Choroid plexus epithelial cell (primary cell): Measurements from ENCODE around the gene PLEKHB1.

Experiments used
- DNase-seq: peaks from one replicate; pipeline ENCODE4 v3.0.0-alpha.2; 2010; ENCODE audit warnings: low read depth
- H3K4me3 ChIP-seq: 2 replicates; pipeline ENCODE4 v1.5.1; 2011; ENCODE audit warnings: low read depth, mild to moderate bottlenecking, control low read depth, low read length, moderate library complexity
- TF ChIP-seq, protein P1 (sequence below): conservative IDR thresholded peaks from 2 replicates; pipeline ENCODE4 v1.5.1; 2011; ENCODE audit warnings: low read depth, mild to moderate bottlenecking, control low read depth, inconsistent platforms, low read length, moderate library complexity

PLEKHB1 gene

GRCh38 chr11:73660497-73661034 is 14.2 kb downstream of the PLEKHB1 start:
- DNase-seq: no peak
- TF ChIP-seq, protein P1, sequence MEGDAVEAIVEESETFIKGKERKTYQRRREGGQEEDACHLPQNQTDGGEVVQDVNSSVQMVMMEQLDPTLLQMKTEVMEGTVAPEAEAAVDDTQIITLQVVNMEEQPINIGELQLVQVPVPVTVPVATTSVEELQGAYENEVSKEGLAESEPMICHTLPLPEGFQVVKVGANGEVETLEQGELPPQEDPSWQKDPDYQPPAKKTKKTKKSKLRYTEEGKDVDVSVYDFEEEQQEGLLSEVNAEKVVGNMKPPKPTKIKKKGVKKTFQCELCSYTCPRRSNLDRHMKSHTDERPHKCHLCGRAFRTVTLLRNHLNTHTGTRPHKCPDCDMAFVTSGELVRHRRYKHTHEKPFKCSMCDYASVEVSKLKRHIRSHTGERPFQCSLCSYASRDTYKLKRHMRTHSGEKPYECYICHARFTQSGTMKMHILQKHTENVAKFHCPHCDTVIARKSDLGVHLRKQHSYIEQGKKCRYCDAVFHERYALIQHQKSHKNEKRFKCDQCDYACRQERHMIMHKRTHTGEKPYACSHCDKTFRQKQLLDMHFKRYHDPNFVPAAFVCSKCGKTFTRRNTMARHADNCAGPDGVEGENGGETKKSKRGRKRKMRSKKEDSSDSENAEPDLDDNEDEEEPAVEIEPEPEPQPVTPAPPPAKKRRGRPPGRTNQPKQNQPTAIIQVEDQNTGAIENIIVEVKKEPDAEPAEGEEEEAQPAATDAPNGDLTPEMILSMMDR: no peak
- H3K4me3 ChIP-seq: peak overlapping the region; percentile 49

DNA sequence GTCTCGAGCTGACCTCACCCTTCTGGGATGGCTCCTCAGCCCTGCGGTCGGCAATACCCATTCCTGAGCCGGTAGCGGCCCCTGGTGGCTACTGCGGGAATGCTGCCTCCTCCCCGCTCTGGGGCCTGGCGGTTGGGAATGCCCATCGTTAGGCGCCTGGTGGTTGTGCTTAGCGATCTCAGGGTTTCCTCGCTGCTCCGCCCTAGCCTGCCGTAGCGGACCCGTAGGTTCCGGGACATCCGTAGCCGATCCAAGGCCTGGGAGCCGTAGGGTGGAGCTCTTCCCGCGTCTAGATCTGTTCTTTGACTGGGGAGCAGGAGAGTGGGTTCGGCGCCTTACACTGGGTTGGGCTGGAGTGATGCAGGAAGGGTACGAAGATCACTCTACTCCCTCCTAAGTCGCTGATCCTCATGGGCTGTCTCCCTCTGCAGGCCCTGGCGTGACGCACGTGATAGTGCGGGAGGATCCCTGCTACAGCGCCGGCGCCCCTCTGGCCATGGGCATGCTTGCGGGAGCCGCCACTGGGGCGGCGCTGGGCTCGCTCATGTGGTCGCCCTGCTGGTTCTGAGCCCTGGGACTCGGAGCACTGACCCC is 14.8 kb downstream of the PLEKHB1 start:
- TF ChIP-seq, protein P1: peak; percentile 97
- DNase-seq: peak; percentile 87
- peak overlapping the region; percentile 49 for H3K4me3 ChIP-seq

DNA sequence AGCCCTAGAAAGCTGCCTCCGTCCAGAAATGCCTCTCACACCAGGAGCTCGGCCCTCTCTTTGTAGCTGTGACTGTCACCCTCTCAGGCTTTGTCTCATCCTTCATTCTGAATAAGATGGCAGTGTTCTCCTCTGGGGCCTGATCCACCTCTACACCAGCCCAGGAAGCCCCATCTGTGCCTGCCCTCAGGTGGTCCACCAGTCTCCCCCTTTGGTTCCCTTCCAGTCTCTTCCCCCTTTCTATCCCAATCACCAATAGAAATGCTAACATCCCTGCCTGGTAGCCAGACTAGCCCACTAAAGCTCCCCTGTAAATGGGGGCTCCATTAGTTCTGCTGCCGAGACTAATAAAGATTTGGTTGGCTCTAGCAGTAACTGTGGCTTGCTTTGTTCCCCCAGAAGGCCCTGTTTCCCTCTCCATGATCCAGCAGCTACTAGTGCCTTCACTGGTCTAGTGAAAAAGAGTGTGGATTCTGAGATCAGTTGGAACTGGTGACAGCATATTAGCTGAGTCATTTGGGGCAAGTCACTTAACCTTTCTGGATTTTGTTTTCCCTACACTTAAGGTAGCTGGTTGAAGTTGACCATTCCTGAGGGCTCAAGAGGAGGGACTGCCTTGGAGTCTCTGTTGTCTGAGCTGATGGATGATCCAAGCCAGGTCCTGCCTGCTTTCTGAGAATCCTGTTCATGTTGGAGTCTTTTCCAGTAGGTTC is 16.2 kb downstream of the PLEKHB1 start:
- no peak for DNase-seq
- H3K4me3 ChIP-seq: no peak overlapping the region
- TF ChIP-seq, protein P1: no peak

DNA sequence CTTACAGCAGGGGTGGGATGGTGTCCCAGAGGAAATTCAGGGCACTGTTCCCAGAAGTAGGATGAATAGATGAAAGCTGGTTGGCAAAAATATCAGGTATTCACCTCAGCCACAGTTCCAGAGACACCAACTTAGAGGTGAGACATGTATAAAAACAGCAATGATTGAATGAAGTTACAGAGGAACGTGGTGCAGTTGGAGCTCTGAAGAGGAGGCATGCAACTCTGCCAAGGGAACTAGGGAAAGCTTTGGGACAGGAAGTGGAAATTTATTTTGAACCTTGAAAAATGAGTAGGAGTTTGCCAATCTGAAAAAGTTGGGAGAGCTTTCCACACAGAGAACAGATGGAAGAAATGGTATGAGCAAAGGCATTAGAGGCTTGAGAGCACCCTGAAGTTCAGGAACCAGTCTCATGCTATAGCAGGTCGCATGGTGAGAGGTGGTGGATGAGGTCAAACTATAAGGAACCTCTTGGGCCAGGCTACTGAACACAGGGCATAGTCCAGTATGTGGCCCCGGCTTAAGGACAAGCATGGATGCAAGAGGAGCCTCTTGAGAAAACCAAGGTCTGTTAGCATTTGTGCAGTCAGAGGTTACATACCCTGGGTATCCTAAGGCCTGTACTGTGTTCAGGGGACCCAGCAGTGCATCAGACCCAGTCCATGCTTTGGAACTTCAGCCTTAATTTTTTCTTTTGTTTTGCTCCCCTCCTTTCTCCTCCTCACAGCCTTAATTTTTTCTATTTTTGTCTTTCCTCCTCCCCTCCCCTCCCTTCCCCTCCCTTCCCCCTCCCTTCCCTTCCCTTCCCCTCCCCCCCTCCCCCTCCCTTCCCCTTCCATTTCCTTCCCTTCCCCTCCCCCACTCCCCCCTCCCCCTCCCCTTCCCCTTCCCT is 17.5 kb downstream of the PLEKHB1 start:
- TF ChIP-seq, protein P1: no peak
- no peak overlapping the region for H3K4me3 ChIP-seq
- DNase-seq: no peak

GRCh38 chr11:73664877-73665276 is 18.5 kb downstream of the PLEKHB1 start:
- no peak for DNase-seq
- no peak overlapping the region for H3K4me3 ChIP-seq
- TF ChIP-seq, protein P1: no peak

- DNase-seq: no peak
- H3K4me3 ChIP-seq: no peak overlapping the region
- TF ChIP-seq, protein P1: no peak
Measured at GRCh38 chr11:73667891-73668290, 21.5 kb downstream of the PLEKHB1 start.
